ENCODE results near the gene RANGAP1.

DNA sequence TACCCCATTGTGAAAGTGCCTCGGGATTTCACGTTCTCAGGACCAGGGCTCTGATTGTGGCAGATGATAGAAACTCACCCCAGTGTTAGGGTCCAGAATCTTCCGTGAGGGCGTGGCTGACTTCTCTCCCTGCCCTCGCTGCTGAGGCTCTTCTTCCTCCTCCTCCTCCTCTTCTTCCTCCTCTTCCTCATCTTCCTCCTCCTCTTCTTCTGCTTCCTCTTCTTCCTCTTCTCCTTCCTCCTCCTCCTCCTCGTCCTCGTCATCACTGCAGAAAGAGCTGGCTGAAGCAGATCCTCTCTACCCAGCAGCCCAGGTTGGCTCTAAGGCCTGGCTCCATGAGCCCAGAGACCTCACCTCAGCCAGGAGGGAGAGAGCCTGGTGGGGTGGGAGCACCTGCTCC is 31.8 kb downstream of the RANGAP1 start:
- TF ChIP-seq, protein P1, sequence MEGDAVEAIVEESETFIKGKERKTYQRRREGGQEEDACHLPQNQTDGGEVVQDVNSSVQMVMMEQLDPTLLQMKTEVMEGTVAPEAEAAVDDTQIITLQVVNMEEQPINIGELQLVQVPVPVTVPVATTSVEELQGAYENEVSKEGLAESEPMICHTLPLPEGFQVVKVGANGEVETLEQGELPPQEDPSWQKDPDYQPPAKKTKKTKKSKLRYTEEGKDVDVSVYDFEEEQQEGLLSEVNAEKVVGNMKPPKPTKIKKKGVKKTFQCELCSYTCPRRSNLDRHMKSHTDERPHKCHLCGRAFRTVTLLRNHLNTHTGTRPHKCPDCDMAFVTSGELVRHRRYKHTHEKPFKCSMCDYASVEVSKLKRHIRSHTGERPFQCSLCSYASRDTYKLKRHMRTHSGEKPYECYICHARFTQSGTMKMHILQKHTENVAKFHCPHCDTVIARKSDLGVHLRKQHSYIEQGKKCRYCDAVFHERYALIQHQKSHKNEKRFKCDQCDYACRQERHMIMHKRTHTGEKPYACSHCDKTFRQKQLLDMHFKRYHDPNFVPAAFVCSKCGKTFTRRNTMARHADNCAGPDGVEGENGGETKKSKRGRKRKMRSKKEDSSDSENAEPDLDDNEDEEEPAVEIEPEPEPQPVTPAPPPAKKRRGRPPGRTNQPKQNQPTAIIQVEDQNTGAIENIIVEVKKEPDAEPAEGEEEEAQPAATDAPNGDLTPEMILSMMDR (IDR thresholded peaks at IDR 0.05), result no peak
- TF ChIP-seq POLR2A (IDR thresholded peaks at IDR 0.05), result no peak
